Measurements from ENCODE around the gene MYT1.

DNA sequence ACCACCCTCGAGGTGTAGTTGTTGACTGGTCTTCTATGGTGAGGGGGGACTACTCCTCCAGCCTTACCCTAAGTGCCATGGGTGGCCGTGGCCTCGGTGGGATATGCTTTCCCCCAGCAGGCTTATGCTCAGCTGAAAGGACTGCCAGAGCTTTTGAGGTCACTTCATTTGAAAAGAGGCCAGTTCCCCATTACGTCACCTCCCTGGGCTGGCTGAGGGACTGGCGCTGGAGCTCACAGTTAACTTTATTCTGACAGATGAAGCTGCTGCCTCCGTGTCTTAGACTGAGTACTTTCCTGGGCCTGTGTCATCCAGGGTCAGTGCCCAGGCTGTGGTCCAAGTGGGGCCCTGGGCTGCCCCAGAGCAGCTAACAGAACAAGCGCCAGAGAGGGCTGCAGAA, 48.5 kb downstream of the MYT1 start:
- TF ChIP-seq, protein P1, sequence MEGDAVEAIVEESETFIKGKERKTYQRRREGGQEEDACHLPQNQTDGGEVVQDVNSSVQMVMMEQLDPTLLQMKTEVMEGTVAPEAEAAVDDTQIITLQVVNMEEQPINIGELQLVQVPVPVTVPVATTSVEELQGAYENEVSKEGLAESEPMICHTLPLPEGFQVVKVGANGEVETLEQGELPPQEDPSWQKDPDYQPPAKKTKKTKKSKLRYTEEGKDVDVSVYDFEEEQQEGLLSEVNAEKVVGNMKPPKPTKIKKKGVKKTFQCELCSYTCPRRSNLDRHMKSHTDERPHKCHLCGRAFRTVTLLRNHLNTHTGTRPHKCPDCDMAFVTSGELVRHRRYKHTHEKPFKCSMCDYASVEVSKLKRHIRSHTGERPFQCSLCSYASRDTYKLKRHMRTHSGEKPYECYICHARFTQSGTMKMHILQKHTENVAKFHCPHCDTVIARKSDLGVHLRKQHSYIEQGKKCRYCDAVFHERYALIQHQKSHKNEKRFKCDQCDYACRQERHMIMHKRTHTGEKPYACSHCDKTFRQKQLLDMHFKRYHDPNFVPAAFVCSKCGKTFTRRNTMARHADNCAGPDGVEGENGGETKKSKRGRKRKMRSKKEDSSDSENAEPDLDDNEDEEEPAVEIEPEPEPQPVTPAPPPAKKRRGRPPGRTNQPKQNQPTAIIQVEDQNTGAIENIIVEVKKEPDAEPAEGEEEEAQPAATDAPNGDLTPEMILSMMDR (IDR thresholded peaks at IDR 0.05), result no peak
- TF ChIP-seq POLR2A (IDR thresholded peaks at IDR 0.05) (no peak), POLR2AphosphoS5 (IDR thresholded peaks at IDR 0.05) (no peak)
